HepG2 (cell line): ENCODE data around the gene ERMARD. TPM values are rescaled to one million over a fixed set of nuclear protein-coding genes. Genes with fewer than 3 reads are reported as not detected.

Source experiments
- ATF5 ChIP-seq: sonication (generic); formaldehyde crosslinking; IDR thresholded peaks from 2 replicates; pipeline ENCODE4 v1.4.0; 2020; ENCODE audit warnings: mild to moderate bottlenecking, low read depth, missing genetic modification reagents
- CREM ChIP-seq, 2 experiments: sonication (generic) in 1 of 2; formaldehyde crosslinking in 1 of 2; IDR thresholded peaks; 2 replicates each; pipeline versions ENCODE4 v1.4.0 to v1.6.1; 2016 to 2020; ENCODE audit warnings: antibody characterized with exemption in 1 of 2, mild to moderate bottlenecking in 1 of 2, missing genetic modification reagents in 1 of 2
- EEA1 ChIP-seq: sonication (generic); formaldehyde crosslinking; IDR thresholded peaks from 2 replicates; pipeline ENCODE4 v1.5.1; 2020; ENCODE audit warnings: mild to moderate bottlenecking, missing genetic modification reagents, borderline replicate concordance
- FUBP1 ChIP-seq: sonication (generic); formaldehyde crosslinking; IDR thresholded peaks from 2 replicates; pipeline ENCODE4 v1.5.1; 2020; ENCODE audit warnings: missing genetic modification reagents, mild to moderate bottlenecking, borderline replicate concordance
- HNRNPUL1 ChIP-seq: fragments of 200-400 bp; formaldehyde crosslinking; IDR thresholded peaks from 2 replicates; pipeline ENCODE4 v1.6.1; 2017; ENCODE audit warnings: low read depth, mild to moderate bottlenecking, low read length, moderate library complexity
- KDM4B ChIP-seq: sonication (generic); formaldehyde crosslinking; IDR thresholded peaks from 2 replicates; pipeline ENCODE4 v1.4.0; 2020; ENCODE audit warnings: missing genetic modification reagents
- KLF11 ChIP-seq: IDR thresholded peaks from 2 replicates; pipeline ENCODE4 v1.6.1; 2016; ENCODE audit warnings: missing compliant biosample characterization
- MNT ChIP-seq: fragments of 450-650 bp; IDR thresholded peaks from 2 replicates; pipeline ENCODE4 v1.6.1; 2016
- NFKB2 ChIP-seq: sonication (generic); formaldehyde crosslinking; IDR thresholded peaks from 2 replicates; pipeline ENCODE4 v1.4.0; 2020; ENCODE audit warnings: missing genetic modification reagents, borderline replicate concordance
- PLRG1 ChIP-seq: fragments of 450-650 bp; conservative IDR thresholded peaks from 2 replicates; pipeline ENCODE4 v1.6.1; 2016
- PRMT3 ChIP-seq: sonication (generic); formaldehyde crosslinking; IDR thresholded peaks from 2 replicates; pipeline ENCODE4 v1.8.1; 2022; ENCODE audit warnings: low read depth, mild to moderate bottlenecking, moderate library complexity, missing genetic modification reagents, borderline replicate concordance
- RBAK ChIP-seq: sonication (generic); formaldehyde crosslinking; IDR thresholded peaks from 2 replicates; pipeline ENCODE4 v1.5.1; 2020; ENCODE audit warnings: mild to moderate bottlenecking, missing genetic modification reagents
- STAT6 ChIP-seq: sonication (generic); formaldehyde crosslinking; IDR thresholded peaks from 2 replicates; pipeline ENCODE4 v1.4.0; 2020; ENCODE audit warnings: missing genetic modification reagents, mild to moderate bottlenecking, borderline replicate concordance
- THAP11 ChIP-seq: IDR thresholded peaks from 2 replicates; pipeline ENCODE4 v1.6.1; 2016; ENCODE audit warnings: missing biosample characterization, missing genetic modification reagents
- YEATS4 ChIP-seq: sonication (generic); formaldehyde crosslinking; IDR thresholded peaks from 2 replicates; pipeline ENCODE4 v1.4.0; 2020; ENCODE audit warnings: missing genetic modification reagents, borderline replicate concordance
- ZBTB39 ChIP-seq: sonication (generic); formaldehyde crosslinking; IDR thresholded peaks from 2 replicates; pipeline ENCODE4 v1.5.0; 2020; ENCODE audit warnings: missing genetic modification reagents
- ZBTB46 ChIP-seq: sonication (generic); formaldehyde crosslinking; IDR thresholded peaks from 2 replicates; pipeline ENCODE4 v1.4.0; 2020; ENCODE audit warnings: mild to moderate bottlenecking, missing genetic modification reagents, borderline replicate concordance
- ZNF3 ChIP-seq: IDR thresholded peaks from 2 replicates; pipeline ENCODE4 v1.7.0; 2017; ENCODE audit warnings: inconsistent platforms
- ZNF660 ChIP-seq: sonication (generic); formaldehyde crosslinking; IDR thresholded peaks from 2 replicates; pipeline ENCODE4 v1.5.1; 2020; ENCODE audit warnings: mild to moderate bottlenecking, low read depth, missing genetic modification reagents, borderline replicate concordance
- polyA plus RNA-seq, 8 experiments: library from polyadenylated mRNA; depleted of rRNA in 3 of 8; stranded (reverse) in 7 of 8; unstranded in 1 of 8; fragments of >200 nt; fragmentation: Illumina TruSeq in 4 of 8; extraction: Trizol in 4 of 8; gene quantifications; 2 replicates each; pipeline versions ENCODE4 v1.2.1 to v1.2.3, GENCODE V29; 2011 to 2016; ENCODE audit warnings: low read depth in 4 of 8, missing spikeins in 1 of 8, mixed read lengths in 1 of 8; ENCODE audit not compliant: insufficient read depth in 1 of 8
- total RNA-seq, 5 experiments: library from RNA; depleted of rRNA; stranded (reverse); fragments of >200 nt; fragmentation: Illumina TruSeq; extraction: Trizol; gene quantifications; 2 replicates each; pipeline ENCODE4 v1.2.3, GENCODE V29; 2016; ENCODE audit warnings: low read depth in 1 of 5

ERMARD gene
- total and polyA plus RNA-seq, 2 of the 13 experiments (the other 11 are each of a cell fraction or from before 2014, with no cell fraction given) = 8.8 to 10.7 TPM

GRCh38 chr6:169799474-169799926 lies 48.1 kb downstream of the ERMARD start (continued):
- peak; percentile 60 for TF ChIP-seq MNT
- peak; percentile 84 for TF ChIP-seq CREM (IDR thresholded peaks at IDR 0.05)
- no peak for TF ChIP-seq CREM (CRISPR knock-in tag; IDR thresholded peaks at IDR 0.05)
- peak; percentile 40; the same call in 1 of the 2 replicates for TF ChIP-seq KDM4B (CRISPR knock-in tag)
- 0 out of 2 replicates have a peak, but pooled peaks have one; percentile 31 for TF ChIP-seq STAT6
- peak; percentile 51; the same call in 1 of the 2 replicates for TF ChIP-seq ZNF3
- TF ChIP-seq NFKB2 (CRISPR knock-in tag) = no peak
- TF ChIP-seq ZBTB39 (CRISPR knock-in tag) = no peak
- TF ChIP-seq KLF11 = 0 out of 2 replicates have a peak, but pooled peaks have one; percentile 42
- TF ChIP-seq YEATS4 (CRISPR knock-in tag) = peak; percentile 46; the same call in 1 of the 2 replicates
- TF ChIP-seq PLRG1 = no peak
- no peak for TF ChIP-seq EEA1 (CRISPR knock-in tag)
- no peak; the same call in 1 of the 2 replicates for TF ChIP-seq THAP11 (CRISPR knock-in tag)
- no peak for TF ChIP-seq HNRNPUL1
- no peak for TF ChIP-seq FUBP1
- no peak for TF ChIP-seq ATF5 (CRISPR knock-in tag)
- TF ChIP-seq RBAK (CRISPR knock-in tag) = no peak
- TF ChIP-seq ZBTB46 (CRISPR knock-in tag) = no peak
- TF ChIP-seq PRMT3 (CRISPR knock-in tag) = no peak
- TF ChIP-seq ZNF660 = no peak
